Thoracic aorta (tissue), 2 donors: ENCODE results near the gene SEBOX. TPM values are rescaled to one million over a fixed set of nuclear protein-coding genes. Genes with fewer than 3 reads are reported as not detected.

Source experiments
- ATAC-seq: fragments of 150-250 bp; one replicate; pipeline ENCODE4 v1.8.0; 2017; ENCODE audit warnings: low read depth; ENCODE audit not compliant: insufficient number of reproducible peaks, low FRiP score
- DNase-seq: peaks from one replicate; pipeline ENCODE4 v3.0.0-alpha.2; 2020; ENCODE audit warnings: low spot score
- H3K27ac ChIP-seq, 2 donors: fragments of 200-600 bp; sonication (generic); 1 replicate in 1 of 2; 2 replicates in 1 of 2; pipeline ENCODE4 v1.5.1; 2016; ENCODE audit warnings: mild to moderate bottlenecking in 2 of 2, moderate library complexity in 2 of 2
- H3K27me3 ChIP-seq: fragments of 200-600 bp; sonication (generic); replicated peaks from 2 replicates; pipeline ENCODE4 v1.6.0; 2016; ENCODE audit warnings: mild to moderate bottlenecking; ENCODE audit not compliant: insufficient read depth
- H3K36me3 ChIP-seq: fragments of 200-600 bp; sonication (generic); one replicate; pipeline ENCODE4 v1.5.1; 2016
- H3K4me1 ChIP-seq, 2 donors: fragments of 200-600 bp; sonication (generic); 1 replicate in 1 of 2; 2 replicates in 1 of 2; pipeline versions ENCODE4 v1.5.1 to v1.6.0; 2016; ENCODE audit warnings: low read depth in 2 of 2, mild to moderate bottlenecking in 1 of 2; ENCODE audit not compliant: control insufficient read depth in 1 of 2
- H3K4me3 ChIP-seq: fragments of 200-600 bp; sonication (generic); 2 replicates; pipeline ENCODE4 v1.5.1; 2016; ENCODE audit warnings: mild to moderate bottlenecking
- H3K9me3 ChIP-seq: fragments of 200-600 bp; sonication (generic); 2 replicates; pipeline ENCODE4 v1.5.1; 2016
- CTCF ChIP-seq: fragments of 200-600 bp; sonication (generic); IDR thresholded peaks from one replicate; pipeline ENCODE4 v1.5.1; 2019; ENCODE audit warnings: antibody characterized with exemption
- total RNA-seq, 2 donors: library from RNA; depleted of rRNA; stranded (reverse); fragments of >200 nt; gene quantifications; one replicate each; pipeline versions ENCODE4 v1.1.0 to v1.2.3, GENCODE V29; 2016

The SEBOX gene
- total RNA-seq, 2 donors from 2014 or later: not detected

GRCh38 chr17:28365487-28365886 is 488 bp upstream of the SEBOX start:
- no peaks in the 10 kb centered on the region for H3K27me3 ChIP-seq
- no peak overlapping the region for H3K4me3 ChIP-seq
- H3K36me3 ChIP-seq: peaks cover 37% of the 10 kb centered on the region
- no peak for DNase-seq
- TF ChIP-seq CTCF: no peak
- ATAC-seq: no peak
- H3K27ac ChIP-seq: no peak overlapping the region
- no peaks in the 10 kb centered on the region for H3K9me3 ChIP-seq
- H3K4me1 ChIP-seq: peaks cover 0 to 6% of the 10 kb centered on the region in 2 donors

GRCh38 chr17:28363776-28364650 is 986 bp downstream of the SEBOX start:
- ATAC-seq (no peak), DNase-seq (no peak)
- H3K9me3 ChIP-seq: no peaks in the 10 kb centered on the region
- H3K4me3 ChIP-seq: no peak overlapping the region
- no peak overlapping the region for H3K27ac ChIP-seq
- no peak for TF ChIP-seq CTCF
- no peaks in the 10 kb centered on the region for H3K27me3 ChIP-seq
- no peaks in the 10 kb centered on the region for H3K4me1 ChIP-seq
- H3K36me3 ChIP-seq: peaks cover 52% of the 10 kb centered on the region

- peaks cover 3 to 4% of the 10 kb centered on the region in 2 donors for H3K4me1 ChIP-seq
These were observed 1.8 kb downstream of the SEBOX start for GRCh38 chr17:28363186-28363585.

GRCh38 chr17:28357901-28358197 is 7.2 kb downstream of the SEBOX start:
- no peak for TF ChIP-seq CTCF
- Histone ChIP-seq H3K4me3 (peak overlapping the region; percentile 98), H3K9me3 (no peaks in the 10 kb centered on the region), H3K27ac (peak overlapping the region; percentile 78 to 91), H3K36me3 (peaks cover 58% of the 10 kb centered on the region), H3K4me1 (peaks cover 12 to 21% of the 10 kb centered on the region in 2 donors), H3K27me3 (no peaks in the 10 kb centered on the region)
- DNase-seq (no peak), ATAC-seq (peak; percentile 25)

More at GRCh38 chr17:28363186-28363585, 1.8 kb downstream of the SEBOX start:
- no peaks in the 10 kb centered on the region for H3K9me3 ChIP-seq
- peaks cover 52% of the 10 kb centered on the region for H3K36me3 ChIP-seq
- no peak for TF ChIP-seq CTCF
- ATAC-seq (no peak), DNase-seq (no peak)
- no peak overlapping the region for H3K27ac ChIP-seq
- no peaks in the 10 kb centered on the region for H3K27me3 ChIP-seq
- no peak overlapping the region for H3K4me3 ChIP-seq

GRCh38 chr17:28357061-28357900 is 7.7 kb downstream of the SEBOX start, which contains the start of gene POLDIP2:
POLDIP2 (minus strand) TSS chr17:28357527; CDS start chr17:28357448, 79 bp downstream.
- Histone ChIP-seq H3K9me3 (no peaks in the 10 kb centered on the region), H3K36me3 (peaks cover 58% of the 10 kb centered on the region), H3K27me3 (no peaks in the 10 kb centered on the region)

More at GRCh38 chr17:28357061-28357900, 7.7 kb downstream of the SEBOX start, which contains the start of gene POLDIP2:
- peak; percentile 72 for DNase-seq
- peak; percentile 9 for TF ChIP-seq CTCF
- Histone ChIP-seq H3K4me3 (peak within 1 kb of the TSS; percentile 98), H3K4me1 (peaks cover 12 to 21% of the 10 kb centered on the region in 2 donors), H3K27ac (peak within 1 kb of the TSS; percentile 78 to 91)
- peak; percentile 95 for ATAC-seq
